ENCODE measurements around the gene MYL6. TPM values are rescaled to one million over a fixed set of nuclear protein-coding genes. Genes with fewer than 3 reads are reported as not detected.
A peak's percentile ranks its signal among the peaks of the same experiment; 100 is the strongest.

MYL6 gene
- total and polyA plus RNA-seq, 9 of the 15 experiments (the other 6 are each of a cell fraction or from before 2014, with no cell fraction given): 557 to 1,664 (median 958) TPM

GRCh38 chr12:56128670-56129205 lies 29.4 kb upstream of the MYL6 start (continued):
- TF ChIP-seq MAFK (IDR thresholded peaks at IDR 0.05; ENCODE audit: low read length): no peak
- TF ChIP-seq ZNF239 (CRISPR knock-in tag; IDR thresholded peaks at IDR 0.05): no peak
- TF ChIP-seq ZNF134 (CRISPR knock-in tag; conservative IDR thresholded peaks at IDR 0.05): no peak
- peak; percentile 94 for TF ChIP-seq CHD1 (IDR thresholded peaks at IDR 0.05; ENCODE audit: low read length)
- no peak for TF ChIP-seq ZNF121 (CRISPR knock-in tag; conservative IDR thresholded peaks at IDR 0.05)
- TF ChIP-seq NFE2L1 (tag; IDR thresholded peaks at IDR 0.05; ENCODE audit: borderline replicate concordance, low read depth): no peak
- TF ChIP-seq JUND (IDR thresholded peaks at IDR 0.05; ENCODE audit: borderline replicate concordance, low read depth, low read length): 0 out of 2 replicates have a peak, but pooled peaks have one; percentile 31
- no peak for TF ChIP-seq JUND (tag; IDR thresholded peaks at IDR 0.05; ENCODE audit: borderline replicate concordance, low read depth, low read length)
- no peak for TF ChIP-seq ZNF830 (CRISPR knock-in tag; IDR thresholded peaks at IDR 0.05)
- TF ChIP-seq SIN3A (IDR thresholded peaks at IDR 0.05; ENCODE audit: borderline replicate concordance in 2 of 2, control insufficient read depth in 1 of 2, low read depth in 2 of 2, low read length in 2 of 2): peak in 1 of 2 experiments; percentile 81; a peak in 1 of 4 replicates
- TF ChIP-seq ZNF253 (CRISPR knock-in tag; conservative IDR thresholded peaks at IDR 0.05): no peak
- no peak for TF ChIP-seq ZNF384 (IDR thresholded peaks at IDR 0.05; ENCODE audit: low read depth, low read length)
- no peak for TF ChIP-seq ILF3 (IDR thresholded peaks at IDR 0.05; ENCODE audit: borderline replicate concordance)
- TF ChIP-seq ZBTB1 (CRISPR knock-in tag; IDR thresholded peaks at IDR 0.05; ENCODE audit: borderline replicate concordance, low read depth): no peak
- no peak for TF ChIP-seq KDM5B (IDR thresholded peaks at IDR 0.05; ENCODE audit: insufficient replicate concordance, low read depth, low read length)
- TF ChIP-seq HCFC1 (IDR thresholded peaks at IDR 0.05; ENCODE audit: low read depth, low read length): no peak
- no peak for TF ChIP-seq RBM15 (IDR thresholded peaks at IDR 0.05; ENCODE audit: insufficient read depth, low read length)
- TF ChIP-seq HNRNPL (IDR thresholded peaks at IDR 0.05; ENCODE audit: low read depth, low read length): no peak
- no peak for TF ChIP-seq HOXB6 (CRISPR knock-in tag; IDR thresholded peaks at IDR 0.05; ENCODE audit: borderline replicate concordance)
- no peak for TF ChIP-seq EWSR1 (IDR thresholded peaks at IDR 0.05; ENCODE audit: borderline replicate concordance, low read depth, partially characterized antibody)
- TF ChIP-seq IRF9 (tag; IDR thresholded peaks at IDR 0.05): no peak
- no peak for TF ChIP-seq RERE (CRISPR knock-in tag; IDR thresholded peaks at IDR 0.05; ENCODE audit: borderline replicate concordance)

All from K562 (cell line).